ENCODE measurements around the gene SH3RF3.

The SH3RF3 gene

GRCh38 chr2:109189751-109190150 is 60.7 kb downstream of the SH3RF3 start:
- TF ChIP-seq CTCF (IDR thresholded peaks at IDR 0.05; ENCODE audit: low read depth, low read length, missing control alignments), result no peak
- no peak overlapping the region for H3K4me3 ChIP-seq (ENCODE audit: low read depth, low read length)
- no peak for DNase-seq (ENCODE audit: low read depth)

- H3K4me3 ChIP-seq (ENCODE audit: low read depth, low read length), result no peak overlapping the region
- DNase-seq (ENCODE audit: low read depth), result no peak
Measured at GRCh38 chr2:109193807-109194619, 65.0 kb downstream of the SH3RF3 start.

DNA sequence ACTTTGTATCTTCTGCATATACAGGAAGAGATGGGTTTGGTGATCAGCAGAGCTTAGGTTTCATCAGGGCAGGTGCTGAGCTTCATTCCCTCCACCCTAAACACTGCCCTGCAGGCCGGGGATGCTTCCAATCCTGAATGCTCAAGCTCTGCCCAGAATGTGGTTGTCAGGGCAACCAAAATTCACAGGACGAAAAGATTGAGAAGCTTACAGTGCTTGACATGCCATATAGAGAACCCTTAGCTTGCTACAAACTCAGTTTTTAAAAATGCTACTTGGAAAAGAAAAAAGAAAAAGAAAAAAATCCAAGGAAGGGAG is 65.6 kb downstream of the SH3RF3 start:
- H3K4me3 ChIP-seq (ENCODE audit: low read depth, low read length), result no peak overlapping the region
- no peak for DNase-seq (ENCODE audit: low read depth)
- no peak for TF ChIP-seq CTCF (IDR thresholded peaks at IDR 0.05; ENCODE audit: low read depth, low read length, missing control alignments)

More at GRCh38 chr2:109193807-109194619, 65.0 kb downstream of the SH3RF3 start:
- no peak for TF ChIP-seq CTCF (IDR thresholded peaks at IDR 0.05; ENCODE audit: low read depth, low read length, missing control alignments)

GRCh38 chr2:109195193-109196045 is 66.4 kb downstream of the SH3RF3 start:
- no peak overlapping the region for H3K4me3 ChIP-seq (ENCODE audit: low read depth, low read length)
- no peak for DNase-seq (ENCODE audit: low read depth)
- no peak for TF ChIP-seq CTCF (IDR thresholded peaks at IDR 0.05; ENCODE audit: low read depth, low read length, missing control alignments)

DNA sequence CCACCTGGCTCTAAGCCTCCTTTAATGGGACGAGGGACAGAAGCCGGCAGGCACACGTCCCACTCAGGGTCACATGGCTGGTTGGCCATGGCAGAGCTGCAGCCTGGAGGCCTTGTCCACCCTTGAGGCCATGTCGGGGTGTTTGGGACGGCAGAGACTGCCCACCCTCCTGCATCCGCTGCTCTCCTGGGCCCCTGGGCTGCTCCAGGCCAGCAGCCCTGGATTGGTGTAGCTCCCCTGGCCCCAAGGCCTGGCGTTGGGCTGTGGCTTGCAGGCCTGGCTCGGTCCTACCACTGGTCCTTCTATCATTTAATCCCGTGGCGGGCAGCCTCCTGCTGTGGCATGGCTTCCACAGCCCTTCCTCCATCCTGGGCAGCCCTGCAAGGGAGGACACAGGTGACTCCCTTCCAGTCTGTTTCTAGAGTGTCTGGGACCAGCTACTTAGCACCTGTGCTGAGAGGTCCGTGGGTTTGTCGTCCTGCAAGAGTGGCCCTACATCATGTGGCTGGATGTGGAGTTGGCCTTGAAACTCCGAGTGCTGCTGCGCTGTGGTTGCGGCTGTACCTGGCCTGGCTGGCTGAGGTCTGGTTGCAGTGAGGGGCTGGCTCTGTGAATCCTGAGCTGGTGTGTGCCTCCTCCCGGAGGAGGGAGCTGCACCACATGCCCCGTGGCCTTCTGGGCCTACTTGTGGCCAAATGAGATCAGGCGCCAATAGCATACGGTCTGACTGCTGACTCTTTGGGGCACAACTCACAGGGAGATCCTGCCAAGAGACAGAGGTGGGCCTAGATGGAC is 67.3 kb downstream of the SH3RF3 start:
- DNase-seq (ENCODE audit: low read depth), result no peak
- no peak for TF ChIP-seq CTCF (IDR thresholded peaks at IDR 0.05; ENCODE audit: low read depth, low read length, missing control alignments)
- no peak overlapping the region for H3K4me3 ChIP-seq (ENCODE audit: low read depth, low read length)

- H3K4me3 ChIP-seq (ENCODE audit: low read depth, low read length), result no peak overlapping the region
- TF ChIP-seq CTCF (IDR thresholded peaks at IDR 0.05; ENCODE audit: low read depth, low read length, missing control alignments), result no peak
- no peak for DNase-seq (ENCODE audit: low read depth)
Measured at GRCh38 chr2:109197491-109198418, 68.8 kb downstream of the SH3RF3 start.
